GM18858 (cell line): ENCODE results near the gene CD79B.
"Not testable (repeated sequence)": the region's sequence is repeated elsewhere in the genome, so short reads cannot be mapped to it uniquely, and the experiment has no call there.

Source experiments
- ATAC-seq: cut with Tn5 transposase; IDR thresholded peaks from one replicate; pipeline ENCODE4 v1.9.1; 2021; ENCODE audit not compliant: unreplicated experiment

Gene CD79B

DNA sequence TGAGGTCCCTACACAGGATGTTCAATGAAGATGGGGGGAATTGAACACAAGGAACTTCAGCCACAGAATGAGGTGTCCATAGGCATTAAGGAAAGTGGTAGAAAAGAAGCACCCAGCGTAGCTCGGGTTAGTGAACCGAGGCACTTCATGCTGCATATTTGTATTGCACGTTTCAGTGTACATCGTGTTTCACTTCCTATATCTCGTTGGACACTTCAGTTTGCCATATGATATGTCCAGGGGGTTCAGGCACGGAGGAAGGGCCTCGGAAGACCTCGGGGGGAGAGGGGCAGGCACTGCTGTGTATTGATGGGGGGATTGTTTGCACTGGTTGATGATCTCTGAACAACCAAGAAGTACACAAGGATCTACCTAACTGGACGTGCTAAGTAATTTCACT, 16.4 kb downstream of the CD79B start:
- ATAC-seq: not testable (repeated sequence)

DNA sequence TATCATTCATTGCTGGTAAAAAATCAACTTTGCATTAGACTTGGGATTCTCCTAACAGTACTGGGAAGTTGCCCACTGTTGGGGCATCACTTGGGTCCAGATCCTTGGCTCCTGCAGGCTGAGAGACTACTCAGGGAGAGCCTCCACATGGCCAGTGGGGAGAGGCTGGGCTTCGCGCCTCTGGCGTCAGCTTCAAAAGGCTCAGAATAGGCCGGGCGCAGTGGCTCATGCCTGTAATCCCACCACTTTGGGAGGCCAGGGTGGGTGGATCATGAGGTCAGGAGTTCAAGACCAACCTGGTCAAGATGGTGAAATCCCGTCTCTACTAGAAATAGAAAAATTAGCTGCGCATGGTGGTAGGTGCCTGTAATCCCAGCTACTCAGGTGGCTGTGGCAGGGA, 17.7 kb downstream of the CD79B start:
- ATAC-seq: no peak

DNA sequence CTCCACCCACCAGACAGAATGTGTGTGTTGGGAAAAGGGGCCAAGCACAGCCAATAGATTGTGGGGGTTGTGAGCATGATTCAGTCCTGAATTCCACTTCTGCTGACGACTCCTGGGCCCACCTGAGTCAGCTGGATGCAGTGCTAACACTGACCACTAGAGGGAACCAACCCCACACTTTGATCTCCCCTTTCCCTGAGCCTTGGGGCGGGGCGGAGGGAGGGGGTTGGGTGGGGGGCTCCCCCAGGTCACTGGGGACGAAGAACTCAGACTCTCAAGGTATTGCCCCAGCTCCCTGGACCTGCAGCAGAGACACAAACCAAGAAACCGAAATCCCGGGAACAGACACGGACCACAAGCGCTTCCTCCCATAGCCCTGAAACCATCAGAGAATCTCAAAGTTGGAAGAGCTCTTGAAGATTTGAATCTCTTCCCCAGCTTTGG, 20.5 kb downstream of the CD79B start:
- ATAC-seq: no peak

DNA sequence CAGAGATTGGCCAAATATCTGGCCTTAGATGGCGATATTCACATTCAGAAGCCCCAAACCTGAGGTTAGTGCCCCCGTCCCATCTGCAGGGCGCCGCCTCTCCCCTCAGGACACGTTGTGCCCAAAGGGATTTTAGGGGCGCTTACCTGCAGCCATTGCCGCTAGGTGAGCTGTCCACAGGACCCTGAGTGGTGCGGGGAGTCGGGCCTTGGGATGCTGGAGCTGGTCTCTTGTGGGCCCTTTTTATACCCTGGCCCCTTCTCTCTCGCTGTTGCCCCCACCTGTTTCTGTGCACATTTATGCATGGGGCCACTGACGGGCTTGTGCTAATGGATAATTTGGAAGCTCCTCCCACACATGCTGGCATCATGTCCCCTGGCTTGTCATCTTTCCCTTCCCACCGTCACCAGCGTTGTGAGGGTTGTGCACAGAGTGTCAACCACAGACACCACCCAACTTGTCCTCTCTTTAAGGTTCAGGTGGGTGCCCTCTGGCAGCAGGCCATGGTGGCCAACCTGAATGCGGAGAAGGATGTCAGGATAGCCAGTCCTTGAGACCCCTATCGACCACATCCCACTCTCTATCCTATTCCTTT, 21.0 kb downstream of the CD79B start, which contains the start of gene CSHL1:
Gene CSHL1 (minus strand): TSS at position 218 of the 595 bp plus-strand sequence. CDS start 62 bp downstream, at position 156.
- no peak for ATAC-seq

DNA sequence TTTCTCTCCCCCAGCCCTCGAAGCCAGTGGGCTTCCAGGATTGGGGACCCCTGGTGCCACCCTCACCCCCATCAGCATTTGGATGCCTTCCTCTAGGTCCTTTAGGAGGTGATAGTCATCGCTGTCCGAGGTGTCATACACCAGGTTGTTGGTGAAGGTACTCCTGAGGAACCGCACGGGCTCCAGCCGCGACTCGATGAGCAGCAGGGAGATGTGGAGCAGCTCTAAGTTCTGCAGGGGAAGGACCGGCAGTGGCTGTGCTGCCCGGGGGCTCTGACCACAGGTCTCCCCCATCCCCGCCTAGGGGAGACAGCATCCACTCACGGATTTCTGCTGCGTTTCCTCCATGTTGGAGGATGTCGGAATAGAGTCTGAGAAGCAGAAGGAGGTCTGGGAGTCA, 22.0 kb downstream of the CD79B start:
- ATAC-seq: no peak

DNA sequence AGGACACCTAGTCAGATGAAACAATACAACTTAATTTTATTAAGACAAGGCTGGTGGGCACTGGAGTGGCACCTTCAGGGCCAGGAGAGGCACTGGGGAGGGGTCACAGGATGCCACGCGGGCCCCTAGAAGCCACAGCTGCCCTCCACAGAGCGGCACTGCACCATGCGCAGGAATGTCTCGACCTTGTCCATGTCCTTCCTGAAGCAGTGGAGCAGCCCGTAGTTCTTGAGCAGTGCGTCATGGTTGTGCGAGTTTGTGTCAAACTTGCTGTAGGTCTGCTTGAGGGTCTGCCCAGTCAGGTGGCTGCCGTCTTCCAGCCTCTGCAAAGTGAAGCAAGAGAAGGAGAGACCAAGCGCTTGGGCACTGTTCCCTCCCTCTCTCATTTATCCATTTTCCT, 22.5 kb downstream of the CD79B start:
- ATAC-seq: not testable (repeated sequence)

DNA sequence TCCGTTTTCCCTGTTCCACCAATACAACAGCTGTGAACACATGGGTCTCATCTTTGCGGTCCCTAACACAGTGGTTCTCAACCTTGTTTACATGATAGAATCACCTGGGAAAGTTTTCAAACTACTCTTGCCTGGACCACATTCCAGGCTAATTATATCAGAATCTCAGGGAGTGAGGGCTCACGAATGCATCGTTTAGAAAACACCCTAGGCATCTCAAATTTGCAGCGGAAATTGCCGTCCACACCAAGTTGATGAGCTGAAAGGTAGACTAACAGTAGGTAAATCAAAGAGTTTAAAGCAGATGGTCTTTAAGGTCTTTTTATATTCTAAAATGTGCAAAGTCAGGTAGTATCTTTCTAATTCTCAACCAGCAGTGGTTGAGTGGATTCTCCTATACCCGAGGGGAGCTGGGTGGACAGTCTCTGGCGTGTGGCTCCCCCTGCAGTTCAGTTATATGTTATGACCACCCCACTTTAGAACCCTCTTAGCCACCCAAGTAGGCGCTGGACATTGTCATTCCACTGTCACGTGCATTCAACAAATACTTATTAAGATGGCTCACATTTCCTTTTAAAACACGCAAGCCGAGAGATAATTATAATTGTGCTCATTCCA, 24.9 kb downstream of the CD79B start:
- not testable (repeated sequence) for ATAC-seq

DNA sequence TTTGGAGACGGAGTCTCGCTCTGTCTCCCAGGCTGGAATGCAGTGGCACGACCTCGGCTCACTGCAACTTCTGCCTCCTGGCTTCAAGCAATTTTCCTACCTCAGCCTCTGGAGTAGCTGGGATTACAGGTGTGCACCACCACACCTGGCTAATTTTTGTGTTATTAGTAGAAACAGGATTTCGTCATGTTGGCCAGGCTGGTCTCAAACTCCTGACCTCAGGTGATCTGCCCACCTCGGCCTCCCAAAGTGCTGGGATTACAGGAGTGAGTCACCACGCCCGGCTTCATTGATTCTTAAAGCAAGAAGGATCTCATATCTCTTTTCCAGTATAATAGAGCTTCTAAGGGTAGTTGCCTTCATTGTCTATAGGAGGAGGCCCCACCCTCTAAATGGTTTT, 27.3 kb downstream of the CD79B start:
- ATAC-seq: not testable (repeated sequence)

DNA sequence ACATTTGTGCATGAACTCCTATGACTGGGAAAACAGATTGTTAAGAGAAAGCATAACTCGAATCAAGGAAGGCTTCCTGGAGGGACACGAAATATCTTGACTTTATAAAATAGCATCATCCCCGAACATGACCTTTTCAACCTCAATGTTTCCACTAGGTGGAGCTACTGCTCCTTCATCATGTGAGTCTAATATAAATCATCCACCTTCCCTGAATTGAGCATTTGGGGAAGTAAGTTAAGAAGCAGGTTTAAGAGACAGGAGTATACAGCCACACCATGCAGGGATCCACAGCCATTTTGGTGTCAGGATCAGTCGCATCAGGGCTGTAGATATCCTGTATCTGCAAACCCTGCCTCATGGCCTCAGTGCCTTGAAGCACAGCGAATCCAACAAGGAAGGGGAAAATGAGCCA, 28.3 kb downstream of the CD79B start:
- not testable (repeated sequence) for ATAC-seq

DNA sequence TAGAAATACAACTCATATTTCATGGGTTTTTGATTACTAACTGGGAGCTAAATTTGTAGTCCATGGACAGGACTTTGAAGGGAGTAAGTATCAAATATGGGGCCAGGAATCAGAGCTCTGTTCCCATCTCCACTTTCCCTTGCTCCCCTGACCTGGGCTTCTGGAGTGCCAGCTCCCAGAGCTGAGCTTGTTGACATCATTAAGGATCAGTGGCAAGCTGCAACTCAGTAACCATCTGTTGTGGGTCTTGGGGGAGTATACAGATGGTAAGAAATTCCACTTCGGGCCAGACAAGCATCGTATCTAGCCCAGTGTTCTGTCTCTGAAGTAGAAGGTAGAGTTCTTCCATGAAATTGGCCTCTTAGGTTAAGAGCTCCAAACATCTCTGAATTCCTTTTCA, 30.2 kb downstream of the CD79B start:
- ATAC-seq: not testable (repeated sequence)

DNA sequence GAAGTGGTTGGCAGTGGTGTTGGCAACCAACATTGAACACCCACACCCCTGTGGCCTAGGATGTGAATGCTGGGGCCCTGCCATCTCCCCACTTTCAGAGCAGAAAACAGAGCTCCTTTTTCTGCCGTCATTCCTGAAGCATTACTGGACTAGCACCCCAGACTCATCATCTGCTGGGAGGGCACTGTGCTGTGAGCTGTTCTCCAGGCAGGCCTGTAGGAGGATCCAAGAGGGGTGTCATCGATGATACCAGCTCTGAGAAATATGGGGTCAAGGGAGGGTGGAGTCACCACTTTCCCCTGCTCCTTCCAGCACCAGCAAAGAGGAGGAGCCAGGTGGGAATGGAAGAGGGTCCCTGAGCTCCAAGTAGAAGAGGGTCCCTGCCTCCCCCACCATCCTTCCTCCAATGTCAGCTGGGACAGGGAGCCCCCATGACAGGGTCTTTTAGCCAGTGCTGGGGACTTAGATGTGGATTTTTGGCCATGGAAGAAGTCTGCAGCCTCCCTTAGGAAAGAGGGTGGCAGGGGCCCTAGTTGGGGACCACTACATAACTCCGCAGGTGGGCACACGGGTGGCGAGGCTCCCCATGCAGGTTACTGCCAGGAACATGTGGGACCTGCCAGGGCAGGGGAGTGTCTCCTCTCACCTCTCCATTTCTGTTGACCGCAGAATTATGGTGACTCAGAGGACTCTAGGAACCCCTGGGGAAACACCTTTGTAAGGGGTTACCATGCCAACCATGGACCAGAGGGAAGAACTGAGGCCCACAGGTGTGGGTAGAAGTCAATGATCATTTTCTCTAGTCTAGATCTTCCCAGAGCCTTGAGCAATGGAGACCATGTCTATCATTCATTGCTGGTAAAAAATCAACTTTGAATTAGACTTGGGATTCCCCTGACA, 33.0 kb downstream of the CD79B start:
- not testable (repeated sequence) for ATAC-seq

DNA sequence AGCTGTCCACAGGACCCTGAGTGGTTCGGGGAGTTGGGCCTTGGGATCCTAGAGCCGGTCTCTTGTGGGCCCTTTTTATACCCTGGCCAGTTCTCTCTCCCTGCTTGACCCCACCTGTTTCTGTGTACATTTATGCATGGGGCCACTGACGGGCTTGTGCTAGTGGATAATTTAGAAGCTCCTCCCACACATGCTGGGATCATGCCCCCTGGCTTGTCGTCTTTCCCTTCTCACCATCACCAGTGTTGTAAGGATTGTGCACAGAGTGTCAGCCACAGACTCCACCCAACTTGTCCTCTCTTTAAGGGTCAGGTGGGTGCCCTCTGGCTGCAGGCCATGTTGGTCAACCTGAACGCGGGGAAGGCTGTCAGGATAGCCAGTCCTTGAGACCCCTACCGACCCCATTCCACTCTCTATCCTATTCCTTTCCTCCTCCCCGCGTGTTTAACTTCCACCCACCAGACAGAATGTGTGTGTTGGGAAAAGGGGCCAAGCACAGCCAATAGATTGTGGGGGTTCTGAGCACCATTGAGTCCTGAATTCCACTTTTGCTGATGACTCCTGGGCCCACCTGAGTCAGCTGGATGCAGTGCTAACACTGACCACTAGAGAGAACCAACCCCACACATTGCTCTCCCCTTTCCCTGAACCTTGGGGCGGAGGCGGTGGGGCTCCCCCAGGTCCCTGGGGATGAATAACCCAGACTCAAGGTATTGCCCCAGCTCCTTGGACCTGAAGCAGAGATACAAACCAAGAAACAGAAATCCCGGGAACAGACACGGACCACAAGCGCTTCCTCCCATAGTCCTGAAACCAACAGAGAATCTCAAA, 35.4 kb downstream of the CD79B start, which contains the start of gene CSH1:
Gene CSH1 (minus strand): TSS at position 51 of the 831 bp plus-strand sequence. CDS start 63 bp downstream, outside the sequence.
- ATAC-seq: not testable (repeated sequence)

DNA sequence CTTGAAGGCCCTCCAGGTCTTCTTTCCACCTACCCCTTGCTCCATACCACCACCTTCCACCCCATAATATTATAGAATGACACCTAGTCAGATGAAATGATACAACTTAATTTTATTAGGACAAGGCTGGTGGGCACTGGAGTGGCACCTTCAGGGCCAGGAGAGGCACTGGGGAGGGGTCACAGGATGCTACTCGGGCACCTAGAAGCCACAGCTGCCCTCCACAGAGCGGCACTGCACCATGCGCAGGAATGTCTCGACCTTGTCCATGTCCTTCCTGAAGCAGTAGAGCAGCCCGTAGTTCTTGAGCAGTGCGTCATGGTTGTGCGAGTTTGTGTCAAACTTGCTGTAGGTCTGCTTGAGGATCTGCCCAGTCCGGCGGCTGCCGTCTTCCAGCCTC, 37.3 kb downstream of the CD79B start:
- ATAC-seq: not testable (repeated sequence)

DNA sequence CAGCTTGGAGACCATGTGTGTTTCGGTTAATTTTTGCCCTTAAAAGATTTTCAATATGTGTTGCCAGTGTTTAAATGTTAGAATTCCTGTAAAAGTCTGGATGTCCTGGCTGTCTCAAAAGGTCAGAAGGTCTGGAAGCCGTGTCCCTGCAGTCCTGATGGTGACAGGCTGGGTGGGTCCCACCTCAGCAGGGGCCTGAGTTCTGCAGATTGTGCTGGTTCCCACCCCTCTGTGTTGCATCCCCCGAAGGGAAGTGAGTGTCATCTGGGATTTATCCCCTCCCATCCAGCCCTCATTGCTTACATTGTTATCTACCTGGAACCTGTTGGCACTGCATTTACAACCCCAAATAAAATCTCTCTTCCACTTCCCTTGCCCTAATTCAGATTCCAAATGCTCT, 38.1 kb downstream of the CD79B start:
- ATAC-seq: not testable (repeated sequence)

DNA sequence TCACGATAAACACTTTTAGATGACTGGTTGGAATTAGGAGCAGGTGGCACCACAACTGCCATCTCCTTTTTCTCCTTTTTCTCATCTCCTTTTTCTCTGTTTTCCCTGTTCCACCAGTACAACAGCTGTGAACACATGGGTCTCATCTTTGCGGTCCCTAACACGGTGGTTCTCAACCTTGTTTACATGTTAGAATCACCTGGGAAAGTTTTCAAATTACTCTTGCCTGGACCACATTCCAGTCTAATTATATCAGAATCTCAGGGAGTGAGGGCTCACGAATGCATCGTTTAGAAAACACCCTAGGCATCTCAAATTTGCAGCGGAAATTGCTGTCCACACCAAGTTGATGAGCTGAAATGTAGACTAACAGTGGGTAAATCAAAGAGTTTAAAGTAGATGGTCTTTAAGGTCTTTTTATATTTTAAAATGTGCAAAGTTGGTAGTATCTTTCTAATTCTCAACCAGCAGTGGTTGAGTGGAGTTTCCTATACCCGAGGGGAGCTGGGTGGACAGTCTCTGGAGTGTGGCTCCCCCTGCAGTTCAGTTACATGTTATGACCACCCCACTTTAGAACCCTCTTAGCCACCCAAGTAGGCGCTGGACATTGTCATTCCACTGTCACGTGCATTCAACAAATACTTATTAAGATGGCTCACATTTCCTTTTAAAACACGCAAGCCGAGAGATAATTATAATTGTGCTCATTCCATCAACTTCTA, 39.7 kb downstream of the CD79B start:
- ATAC-seq: not testable (repeated sequence)

DNA sequence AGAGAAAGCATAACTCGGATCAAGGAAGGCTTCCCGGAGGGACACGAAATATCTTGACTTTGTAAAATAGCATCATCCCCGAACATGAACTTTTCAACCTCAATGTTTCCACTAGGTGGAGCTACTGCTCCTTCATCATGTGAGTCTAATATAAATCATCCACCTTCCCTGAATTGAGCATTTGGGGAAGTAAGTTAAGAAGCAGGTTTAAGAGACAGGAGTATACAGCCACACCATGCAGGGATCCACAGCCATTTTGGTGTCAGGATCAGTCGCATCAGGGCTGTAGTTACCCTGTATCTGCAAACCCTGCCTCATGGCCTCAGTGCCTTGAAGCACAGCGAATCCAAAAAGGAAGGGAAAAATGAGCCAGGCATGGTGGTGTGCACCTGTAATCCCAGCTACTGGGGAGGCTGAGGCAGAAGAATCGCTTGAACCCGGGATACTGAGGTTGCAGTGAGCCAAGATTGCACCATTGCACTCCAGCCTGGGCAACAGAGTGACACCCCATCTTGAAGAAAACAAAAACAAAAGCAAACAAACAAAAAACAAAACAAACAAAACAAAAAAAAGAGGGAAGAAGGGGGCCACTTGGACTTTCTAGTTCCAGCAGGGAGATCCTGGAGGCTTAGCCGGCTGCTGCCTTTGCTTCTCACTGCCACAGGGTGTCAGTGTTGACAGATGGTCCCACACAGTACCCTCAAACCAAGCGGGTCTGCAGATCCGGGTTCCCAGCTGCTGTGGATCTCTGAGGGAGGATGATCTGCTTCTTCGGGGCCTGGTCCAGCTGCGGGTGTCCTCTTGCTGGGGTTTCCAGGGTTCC, 42.9 kb downstream of the CD79B start:
- ATAC-seq: not testable (repeated sequence)

DNA sequence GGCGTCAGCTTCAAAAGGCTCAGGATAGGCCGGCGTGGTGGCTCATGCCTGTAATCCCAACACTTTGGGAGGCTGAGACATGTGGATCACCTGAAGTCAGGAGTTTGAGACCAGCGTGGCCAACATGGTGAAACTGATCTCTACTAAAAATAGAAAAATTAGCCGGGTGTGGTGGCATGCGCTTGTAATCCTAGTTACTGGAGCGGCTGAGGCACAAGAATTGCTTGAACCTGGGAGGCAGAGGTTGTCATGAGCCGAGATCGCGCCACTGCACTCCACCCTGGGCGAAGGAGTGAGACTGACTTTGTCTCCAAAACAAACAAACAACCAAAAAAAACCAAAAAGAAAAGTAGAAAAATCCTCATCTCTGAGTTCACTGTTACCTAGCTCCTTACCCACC, 47.0 kb downstream of the CD79B start:
- not testable (repeated sequence) for ATAC-seq

DNA sequence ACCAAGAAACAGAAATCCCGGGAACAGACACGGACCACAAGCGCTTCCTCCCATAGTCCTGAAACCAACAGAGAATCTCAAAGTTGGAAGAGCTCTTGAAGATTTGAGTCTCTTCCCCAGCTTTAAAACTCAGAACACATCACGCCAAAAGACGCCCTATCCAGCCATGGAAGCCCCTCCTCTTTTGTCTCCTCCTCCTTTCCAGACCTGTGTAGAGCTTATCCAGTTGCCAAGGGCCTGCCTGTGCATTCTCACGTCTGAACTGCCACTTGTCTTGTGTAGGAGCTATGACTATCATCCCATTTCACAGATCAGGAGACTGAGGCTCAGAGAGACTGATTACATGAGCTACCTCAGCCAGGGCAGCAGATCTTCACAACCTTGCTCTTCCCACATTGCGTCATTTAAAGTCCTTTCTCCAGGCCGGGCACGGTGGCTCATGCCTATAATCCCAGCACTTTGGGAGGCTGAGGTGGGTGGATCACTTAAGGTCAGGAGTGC, 49.5 kb downstream of the CD79B start:
- ATAC-seq: not testable (repeated sequence)
